ENCODE data around the gene RPS6KA2. TPM values are rescaled to one million over a fixed set of nuclear protein-coding genes. Genes with fewer than 3 reads are reported as not detected.

RPS6KA2 gene
- total and polyA plus RNA-seq, 2 donors (not counting 1 experiment from before 2014, with no cell fraction given), result 2.2 to 16.0 TPM

GRCh38 chr6:166636191-166636933 is 9.3 kb upstream of the RPS6KA2 start:
- ChIA-PET POLR2A (no interaction called here), CTCF (no interaction called here)
- ATAC-seq (ENCODE audit: low read depth), result no peak
- H3K4me3 Mint-ChIP-seq, result no peak overlapping the region
- Histone ChIP-seq H3K9ac (ENCODE audit: low read length) (no peak overlapping the region), H3K4me3 (ENCODE audit: control extremely low read depth in 1 of 5, extremely low read depth in 1 of 5, insufficient read depth in 1 of 5, low read depth in 2 of 5, low read length in 4 of 5) (no peak overlapping the region), H3K36me3 (replicated peaks in 1 of 2; ENCODE audit: control extremely low read depth in 1 of 2, control insufficient read depth in 1 of 2, extremely low read depth in 1 of 2, insufficient read depth in 2 of 2, low read length in 1 of 2) (no peaks in the 10 kb centered on the region), H4K20me1 (ENCODE audit: control insufficient read depth, insufficient read depth, low read length, poor library complexity, severe bottlenecking) (no peaks in the 10 kb centered on the region), H3K27me3 (replicated peaks in 1 of 4; ENCODE audit: control extremely low read depth in 1 of 4, control insufficient read depth in 3 of 4, insufficient read depth in 4 of 4, low read length in 3 of 4) (peaks cover 0 to 55% (median 33%) of the 10 kb centered on the region in 4 experiments), H3K9me3 (ENCODE audit: control extremely low read depth in 1 of 3, control insufficient read depth in 2 of 3, insufficient read depth in 1 of 3, low read length in 2 of 3) (no peaks in the 10 kb centered on the region), H3K79me2 (ENCODE audit: control insufficient read depth, insufficient read depth, low read length) (no peaks in the 10 kb centered on the region), H3K4me1 (ENCODE audit: control insufficient read depth in 2 of 2, insufficient read depth in 2 of 2, low read length in 2 of 2) (peaks cover 20 to 23% of the 10 kb centered on the region in 2 donors), H3K4me2 (replicated peaks; ENCODE audit: low read depth, low read length, poor library complexity, severe bottlenecking) (no peak overlapping the region), H3K27ac (ENCODE audit: low read length in 2 of 2) (no peak overlapping the region), H2AFZ (ENCODE audit: insufficient read depth, low read depth, low read length, poor library complexity, severe bottlenecking) (no peak overlapping the region)
- TF ChIP-seq, protein P1, sequence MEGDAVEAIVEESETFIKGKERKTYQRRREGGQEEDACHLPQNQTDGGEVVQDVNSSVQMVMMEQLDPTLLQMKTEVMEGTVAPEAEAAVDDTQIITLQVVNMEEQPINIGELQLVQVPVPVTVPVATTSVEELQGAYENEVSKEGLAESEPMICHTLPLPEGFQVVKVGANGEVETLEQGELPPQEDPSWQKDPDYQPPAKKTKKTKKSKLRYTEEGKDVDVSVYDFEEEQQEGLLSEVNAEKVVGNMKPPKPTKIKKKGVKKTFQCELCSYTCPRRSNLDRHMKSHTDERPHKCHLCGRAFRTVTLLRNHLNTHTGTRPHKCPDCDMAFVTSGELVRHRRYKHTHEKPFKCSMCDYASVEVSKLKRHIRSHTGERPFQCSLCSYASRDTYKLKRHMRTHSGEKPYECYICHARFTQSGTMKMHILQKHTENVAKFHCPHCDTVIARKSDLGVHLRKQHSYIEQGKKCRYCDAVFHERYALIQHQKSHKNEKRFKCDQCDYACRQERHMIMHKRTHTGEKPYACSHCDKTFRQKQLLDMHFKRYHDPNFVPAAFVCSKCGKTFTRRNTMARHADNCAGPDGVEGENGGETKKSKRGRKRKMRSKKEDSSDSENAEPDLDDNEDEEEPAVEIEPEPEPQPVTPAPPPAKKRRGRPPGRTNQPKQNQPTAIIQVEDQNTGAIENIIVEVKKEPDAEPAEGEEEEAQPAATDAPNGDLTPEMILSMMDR (IDR thresholded peaks at IDR 0.05), result no peak
- TF ChIP-seq EZH2 (IDR thresholded peaks at IDR 0.05; ENCODE audit: borderline replicate concordance, insufficient read depth, low read depth, low read length, poor library complexity, severe bottlenecking), result no peak
- H3K9me3 Mint-ChIP-seq (ENCODE audit: insufficient read depth), result no peaks in the 10 kb centered on the region
- intact Hi-C loops (cut with micrococcal nuclease), result no loop called here
- no peak for DNase-seq
- peaks cover 26% of the 10 kb centered on the region for H3K4me1 Mint-ChIP-seq
- H3K27ac Mint-ChIP-seq, result no peak overlapping the region
- 92% methylated on average over 3 of the region's 6 CpGs for WGBS (ENCODE audit: insufficient coverage)
- H3K27me3 Mint-ChIP-seq, result peaks cover 53% of the 10 kb centered on the region

Measured in B cell (primary cell).